GM12891 (cell line): ENCODE data around the gene IER3.

Experiments used
- POLR2AphosphoS5 ChIP-seq: IDR thresholded peaks from 2 replicates; pipeline ENCODE4 v1.6.1; 2011; ENCODE audit warnings: low read depth, low read length, control low read depth
- TAF1 ChIP-seq: IDR thresholded peaks from 2 replicates; pipeline ENCODE4 v1.6.1; 2011; ENCODE audit warnings: low read depth, low read length, control low read depth

- TF ChIP-seq TAF1 (no peak), POLR2AphosphoS5 (no peak)
Observed at GRCh38 chr6:30750379-30750668, 6.0 kb upstream of the IER3 start.
